ENCODE results near the gene PCDH19. TPM values are rescaled to one million over a fixed set of nuclear protein-coding genes. Genes with fewer than 3 reads are reported as not detected.

PCDH19 gene
- total RNA-seq, 1 experiment from 2014 or later, result 0.08 TPM

GRCh38 chrX:100408713-100409609, 1.1 kb downstream of the PCDH19 start:
- POLR2A ChIA-PET, result interaction anchor here (0.7 kb wide), 1 partner anchor 13 kb away, joined by 3 read pairs; no protein-coding TSS in a partner anchor
- in situ Hi-C loops (cut with HindIII; ENCODE audit: low pct_unique_long_range_greater_than_20kb, low sequenced_read_pairs) (no loop called here), intact Hi-C loops (cut with micrococcal nuclease; ENCODE audit: unreplicated experiment) (no loop called here)
- TF ChIP-seq REST (IDR thresholded peaks at IDR 0.05; ENCODE audit: insufficient read depth in 1 of 2, low read depth in 2 of 2, low read length in 1 of 2) (no peak), SIN3A (IDR thresholded peaks at IDR 0.05; ENCODE audit: borderline replicate concordance, insufficient read depth, low read depth, low read length) (no peak), POLR2AphosphoS5 (IDR thresholded peaks at IDR 0.05; ENCODE audit: low read depth, low read length) (no peak), CTCF (IDR thresholded peaks at IDR 0.05) (no peak), TCF7L2 (IDR thresholded peaks at IDR 0.05; ENCODE audit: low read depth, low read length) (no peak)
- ATAC-seq (no peak), DNase-seq (ENCODE audit: low read depth, low spot score) (no peak)
- no peaks in the 10 kb centered on the region for H3K9me3 ChIP-seq (ENCODE audit: control insufficient read depth, insufficient read depth, low read depth, low read length)
- no TSS peak for BruUV-seq (replicated peaks)
- peaks cover 13% of the 10 kb centered on the region; the same call in 1 of the 2 replicates for H3K27me3 ChIP-seq (ENCODE audit: control insufficient read depth, insufficient read depth, low read length)
- CTCF ChIA-PET, result no interaction called here
- no peak overlapping the region for H3K27ac ChIP-seq (ENCODE audit: low read length)
- H3K4me3 ChIP-seq (ENCODE audit: low read depth in 2 of 2, low read length in 2 of 2), result no peak overlapping the region
- H3K4me1 ChIP-seq (ENCODE audit: control insufficient read depth, insufficient read depth, low read length), result no peaks in the 10 kb centered on the region
- H3K36me3 ChIP-seq (ENCODE audit: control insufficient read depth, insufficient read depth, low read length), result no peaks in the 10 kb centered on the region

DNA sequence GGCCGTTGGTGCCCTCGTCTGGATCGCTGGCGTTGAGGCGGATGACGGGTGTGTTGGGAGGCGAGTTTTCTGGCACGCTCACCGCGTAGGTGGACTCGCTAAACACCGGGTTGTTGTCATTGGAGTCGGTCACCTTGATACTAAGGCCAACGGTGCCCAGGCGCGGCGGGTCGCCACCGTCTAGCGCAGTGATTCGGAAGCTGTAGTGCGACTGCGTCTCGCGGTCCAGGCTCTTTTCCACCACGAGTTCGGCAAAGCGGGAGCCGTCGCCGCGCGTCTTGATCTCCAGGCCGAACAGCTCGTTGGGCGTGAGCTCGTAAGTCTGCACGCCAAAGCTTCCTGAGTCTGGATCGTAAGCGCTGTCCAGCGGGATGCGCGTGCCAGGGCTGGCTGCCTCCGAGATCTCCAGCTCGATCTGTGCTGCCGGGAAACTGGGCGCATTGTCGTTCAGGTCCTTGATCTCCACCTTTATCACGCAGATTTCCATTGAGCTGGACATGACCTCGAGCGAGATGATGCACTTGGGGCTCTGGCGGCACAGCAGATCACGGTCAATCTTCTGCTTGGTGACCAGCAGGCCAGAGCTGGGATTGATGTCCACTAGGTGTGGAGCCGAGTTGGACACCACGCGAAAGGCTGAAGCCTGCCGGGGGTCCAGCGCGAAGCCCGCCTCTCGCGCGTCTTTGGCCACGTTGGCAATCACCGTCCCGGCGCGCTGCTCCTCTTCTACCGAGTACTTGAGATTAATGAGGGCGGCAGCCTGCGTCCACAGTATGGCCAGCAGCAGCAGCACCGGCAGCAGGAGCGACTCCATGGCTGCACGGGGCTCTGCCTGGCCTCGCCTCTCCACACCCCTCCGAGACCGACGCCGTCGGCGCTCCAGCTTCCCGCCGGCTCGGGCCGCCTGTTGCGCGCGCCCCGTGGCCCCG, 2.0 kb downstream of the PCDH19 start:
- ChIA-PET POLR2A (no interaction called here), CTCF (no interaction called here)
- Histone ChIP-seq H3K27ac (ENCODE audit: low read length) (no peak overlapping the region), H3K9me3 (ENCODE audit: control insufficient read depth, insufficient read depth, low read depth, low read length) (no peaks in the 10 kb centered on the region), H3K36me3 (ENCODE audit: control insufficient read depth, insufficient read depth, low read length) (no peaks in the 10 kb centered on the region), H3K27me3 (ENCODE audit: control insufficient read depth, insufficient read depth, low read length) (peaks cover 11% of the 10 kb centered on the region; the same call in 1 of the 2 replicates), H3K4me3 (ENCODE audit: low read depth in 2 of 2, low read length in 2 of 2) (no peak overlapping the region), H3K4me1 (ENCODE audit: control insufficient read depth, insufficient read depth, low read length) (no peaks in the 10 kb centered on the region)
- TF ChIP-seq CTCF (IDR thresholded peaks at IDR 0.05) (no peak), TCF7L2 (IDR thresholded peaks at IDR 0.05; ENCODE audit: low read depth, low read length) (no peak), POLR2AphosphoS5 (IDR thresholded peaks at IDR 0.05; ENCODE audit: low read depth, low read length) (no peak), REST (IDR thresholded peaks at IDR 0.05; ENCODE audit: insufficient read depth in 1 of 2, low read depth in 2 of 2, low read length in 1 of 2) (no peak), SIN3A (IDR thresholded peaks at IDR 0.05; ENCODE audit: borderline replicate concordance, insufficient read depth, low read depth, low read length) (no peak)
- ATAC-seq (no peak), DNase-seq (ENCODE audit: low read depth, low spot score) (no peak)
- in situ Hi-C loops (cut with HindIII; ENCODE audit: low pct_unique_long_range_greater_than_20kb, low sequenced_read_pairs) (no loop called here), intact Hi-C loops (cut with micrococcal nuclease; ENCODE audit: unreplicated experiment) (no loop called here)
- BruUV-seq (replicated peaks), result no TSS peak

Data from Panc1 (cell line).